DMS114 treated with DMSO at 0.1 percent for 48 hours (cell line): Measurements from ENCODE around the gene SPATA3.
"Not testable (repeated sequence)": the region's sequence is repeated elsewhere in the genome, so short reads cannot be mapped to it uniquely, and the experiment has no call there.

Experiments used
- DNase-seq: peaks from one replicate; lab custom pipeline; 2025; ENCODE audit not compliant: unreplicated experiment; lab: John Stamatoyannopoulos, UW

Gene SPATA3

GRCh38 chr2:231025059-231025458, 29.1 kb downstream of the SPATA3 start:
- not testable (repeated sequence) for DNase-seq

- no peak for DNase-seq
Observed at GRCh38 chr2:231028889-231029288, 33.0 kb downstream of the SPATA3 start.

- DNase-seq: no peak
Observed at GRCh38 chr2:231029563-231029962, 33.6 kb downstream of the SPATA3 start.

- no peak for DNase-seq
Observed at GRCh38 chr2:231030725-231031124, 34.8 kb downstream of the SPATA3 start.

DNA sequence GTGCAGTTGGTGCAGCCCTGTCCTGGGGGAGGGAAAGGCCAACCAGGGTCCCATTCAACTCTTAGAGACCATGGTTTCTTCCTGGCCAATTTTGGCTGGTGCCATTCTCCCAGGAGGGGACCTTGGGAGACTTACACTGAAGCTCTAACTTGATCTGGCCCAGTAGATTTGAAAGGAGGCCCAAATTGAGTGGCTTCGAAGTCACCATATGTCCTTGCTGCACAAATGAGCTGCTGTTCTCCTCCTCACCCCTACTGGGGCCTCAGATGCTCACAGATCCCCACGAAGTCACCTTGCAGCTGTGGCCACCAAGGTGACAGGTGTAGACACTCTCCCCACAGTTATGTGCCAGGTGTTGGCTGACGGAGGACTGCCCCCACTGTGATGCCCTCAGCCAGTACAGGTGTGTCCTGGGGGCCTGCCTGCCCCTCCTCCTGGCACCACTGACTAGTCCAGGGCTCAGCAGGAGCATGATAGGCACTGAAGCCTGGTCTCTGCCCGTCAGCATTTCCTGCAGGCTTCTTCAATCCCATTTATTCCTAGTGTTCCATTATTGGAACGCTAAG, 36.7 kb downstream of the SPATA3 start:
- no peak for DNase-seq

DNA sequence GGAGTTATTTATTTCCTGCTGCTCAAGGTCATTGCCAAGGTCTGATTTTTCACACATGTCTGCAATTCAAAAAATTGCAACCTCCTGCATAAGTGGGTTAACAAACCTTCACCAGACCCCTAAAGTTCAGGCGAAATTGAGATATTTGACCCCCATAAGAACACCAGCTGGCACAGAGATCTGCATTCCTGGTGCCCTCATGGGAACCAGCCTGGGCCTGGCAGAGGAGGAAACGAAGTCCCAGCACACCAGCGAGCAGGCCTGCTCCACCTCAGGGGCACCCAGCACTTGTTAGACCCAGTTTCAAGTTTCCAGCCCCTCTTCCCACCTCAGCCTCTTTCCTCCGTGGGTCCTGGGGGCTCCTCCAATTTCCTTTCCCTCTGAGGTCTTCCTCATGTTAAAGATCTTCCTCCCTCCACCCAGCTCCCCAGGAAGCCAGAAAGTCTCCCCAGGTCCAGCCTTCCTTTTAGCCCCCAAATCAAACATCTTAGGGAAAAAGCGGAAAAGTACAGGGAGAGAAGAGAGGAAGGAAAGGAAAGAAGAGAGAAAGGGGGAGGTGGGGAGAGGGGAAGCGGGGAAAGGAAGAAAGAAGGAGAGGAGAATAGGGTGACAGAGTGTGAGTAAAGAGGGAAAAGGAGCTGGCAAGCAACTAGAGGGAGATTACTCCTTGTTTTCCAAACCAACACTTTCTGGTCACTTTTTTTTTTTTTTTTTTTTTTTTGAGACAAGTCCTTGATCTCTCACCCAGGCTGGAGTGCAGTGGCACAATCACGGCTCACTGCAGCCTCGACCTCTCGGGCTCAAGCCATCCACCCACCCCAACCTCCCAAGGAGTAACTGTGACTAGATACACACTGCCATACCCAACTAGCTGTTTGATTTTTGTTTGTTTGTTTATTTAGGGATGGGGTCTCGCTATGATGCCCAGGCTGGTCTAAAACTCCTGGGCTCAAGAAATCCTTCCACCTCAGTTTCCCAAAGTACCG, 37.5 kb downstream of the SPATA3 start:
- no peak for DNase-seq

DNA sequence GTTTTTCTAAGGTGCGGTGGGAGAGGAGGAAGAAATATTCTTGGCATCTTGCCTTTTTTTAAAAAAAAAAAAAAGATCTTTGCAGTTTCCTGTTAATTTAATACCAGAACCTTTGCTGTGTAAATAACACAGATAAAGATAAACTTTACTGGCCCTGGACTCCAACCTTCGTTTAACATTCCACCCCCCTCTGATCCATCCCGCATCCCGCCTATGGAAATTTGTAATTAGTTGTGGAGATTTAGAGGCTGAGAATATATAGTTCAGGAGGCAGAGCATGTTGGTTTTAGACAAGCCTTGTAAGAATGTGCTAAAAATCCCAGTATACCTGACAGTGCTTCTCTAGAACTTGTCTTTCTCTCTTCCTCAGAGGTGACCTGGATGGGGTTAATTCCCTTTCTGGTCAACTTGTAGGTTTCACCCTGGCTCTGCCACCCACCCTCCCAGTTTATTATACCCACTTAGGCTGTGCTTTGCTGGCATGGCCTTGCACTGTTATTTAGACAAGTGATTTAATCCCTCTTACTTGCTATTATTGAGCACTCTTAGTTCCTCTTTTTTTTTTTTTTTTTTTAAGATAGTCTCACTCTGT, 38.5 kb downstream of the SPATA3 start:
- DNase-seq: no peak

DNA sequence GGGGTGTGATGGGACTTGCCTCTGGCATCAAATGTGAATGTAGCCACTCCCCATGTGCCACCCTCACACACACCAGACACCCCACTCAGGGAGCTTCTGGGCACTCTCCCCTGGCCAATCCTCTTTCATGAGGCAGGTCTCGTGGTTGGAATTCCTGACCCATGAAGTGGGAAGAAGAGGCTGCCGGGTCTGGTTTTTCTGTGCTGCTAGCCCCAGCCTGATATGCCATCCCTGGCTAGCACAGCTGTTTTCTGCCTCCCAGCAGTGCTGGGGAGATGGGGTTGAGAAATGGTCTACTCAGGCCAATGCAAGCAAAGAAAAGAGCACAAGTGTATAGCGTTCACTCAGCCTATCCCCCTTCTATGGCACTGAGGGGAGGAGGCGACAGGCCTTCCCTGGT, 40.2 kb downstream of the SPATA3 start:
- DNase-seq: no peak

- no peak for DNase-seq
Observed at GRCh38 chr2:231036578-231037106, 40.7 kb downstream of the SPATA3 start.

DNA sequence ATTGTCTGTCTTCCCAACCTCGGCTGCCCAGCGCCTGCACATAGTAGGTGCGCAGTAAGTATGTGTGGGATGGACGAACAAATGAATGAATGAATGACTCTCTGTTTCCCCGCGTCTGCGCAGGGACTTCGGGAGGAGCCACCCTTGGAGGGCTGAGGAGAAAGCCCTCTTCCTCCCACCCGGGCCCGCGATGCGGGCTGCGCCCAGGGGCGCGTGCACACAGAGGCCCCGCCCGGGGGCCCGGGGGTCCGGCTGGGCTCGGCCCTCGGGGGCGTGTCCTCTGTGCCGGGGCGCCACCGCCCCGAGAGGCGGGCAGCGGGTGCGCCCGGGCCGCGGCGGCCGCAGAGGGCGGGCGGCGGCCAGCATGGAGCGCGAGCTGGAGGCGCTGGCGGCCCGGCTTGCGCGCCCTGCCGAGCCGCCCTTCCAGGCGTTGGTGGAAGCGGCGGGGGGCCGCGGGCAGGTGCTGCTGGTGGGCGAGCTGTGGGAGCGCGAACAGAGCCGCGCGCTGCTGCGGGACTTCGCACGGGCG, 41.3 kb downstream of the SPATA3 start, which contains the start of gene C2orf72:
C2orf72 (plus strand) TSS at position 322 of the 529 bp plus-strand sequence; CDS start at position 365, 43 bp downstream.
- DNase-seq: no peak

DNA sequence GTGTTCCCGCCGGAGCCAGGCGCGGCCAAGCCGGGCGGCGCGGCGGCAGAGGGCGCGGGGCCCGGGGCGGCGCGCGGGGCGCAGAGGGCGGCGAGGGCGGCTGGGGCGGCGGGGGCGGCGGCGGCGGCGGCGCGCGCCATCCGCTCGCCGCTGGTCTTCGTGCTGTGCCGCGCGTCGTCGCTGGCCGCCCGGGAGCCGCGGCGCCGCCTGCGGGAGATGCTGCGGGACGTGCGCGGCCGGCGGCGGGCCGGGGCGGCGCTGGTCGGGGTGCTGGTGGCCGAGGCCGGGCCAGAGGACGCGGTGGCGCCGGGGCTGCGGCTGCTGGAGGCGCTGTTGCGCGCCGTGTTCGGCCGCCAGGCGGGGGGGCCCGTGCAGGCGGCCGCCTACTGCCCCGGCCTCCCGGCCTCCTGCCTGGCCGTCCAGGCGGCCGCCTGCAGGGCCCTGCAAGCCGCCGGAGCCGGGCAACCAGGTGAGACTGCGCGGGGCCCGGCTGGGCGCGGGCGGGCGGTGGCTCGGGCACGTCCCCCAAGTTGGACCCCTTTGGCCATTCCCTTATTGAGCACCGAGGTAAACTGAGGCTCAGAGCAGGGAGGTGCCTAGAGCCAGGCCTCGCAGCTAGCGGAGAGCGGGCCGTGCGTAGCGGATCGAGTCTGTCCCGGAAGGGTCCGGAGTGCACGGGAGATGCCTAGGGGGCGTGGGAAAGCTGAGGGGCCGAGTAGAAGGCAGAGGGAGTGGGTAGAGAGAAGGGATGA, 42.0 kb downstream of the SPATA3 start:
- DNase-seq: no peak

DNA sequence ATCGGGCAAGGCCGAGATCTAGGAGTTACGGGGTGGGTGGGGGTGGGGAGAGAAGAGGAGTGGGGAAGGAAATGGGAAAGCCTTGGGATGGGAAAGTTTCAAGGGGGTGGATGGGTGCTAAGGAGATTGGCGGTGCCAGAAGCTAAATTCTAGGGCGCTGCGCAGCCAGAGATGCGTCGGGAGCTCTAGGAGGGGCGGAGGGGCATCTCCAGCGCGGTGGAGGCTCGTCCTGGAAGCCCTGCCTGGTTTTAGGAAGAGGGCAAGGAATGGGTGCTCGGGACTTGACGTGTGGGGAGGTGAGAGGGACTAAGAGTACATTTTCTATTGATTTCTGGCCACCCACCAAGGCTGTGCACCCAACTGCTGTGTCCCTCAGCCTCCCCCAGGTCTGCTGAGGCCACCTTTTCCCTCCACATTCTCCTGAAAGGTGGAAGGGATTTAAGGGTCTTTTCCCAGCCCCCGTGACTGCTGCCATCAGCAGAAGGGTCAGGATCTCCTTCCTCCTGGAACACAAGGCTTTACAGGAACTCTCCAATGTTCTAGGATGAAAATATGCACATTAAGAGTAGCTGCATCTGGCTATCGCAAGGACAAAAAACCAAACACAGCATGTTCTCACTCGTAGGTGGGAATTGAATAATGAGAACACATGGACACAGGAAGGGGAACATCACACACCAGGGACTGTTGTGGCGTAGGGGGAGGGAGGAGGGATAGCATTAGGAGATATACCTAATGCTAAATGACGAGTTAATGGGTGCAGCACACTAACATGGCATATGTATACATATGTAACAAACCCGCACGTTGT, 42.8 kb downstream of the SPATA3 start:
- no peak for DNase-seq

- DNase-seq: no peak
Observed at GRCh38 chr2:231039294-231039664, 43.4 kb downstream of the SPATA3 start.

DNA sequence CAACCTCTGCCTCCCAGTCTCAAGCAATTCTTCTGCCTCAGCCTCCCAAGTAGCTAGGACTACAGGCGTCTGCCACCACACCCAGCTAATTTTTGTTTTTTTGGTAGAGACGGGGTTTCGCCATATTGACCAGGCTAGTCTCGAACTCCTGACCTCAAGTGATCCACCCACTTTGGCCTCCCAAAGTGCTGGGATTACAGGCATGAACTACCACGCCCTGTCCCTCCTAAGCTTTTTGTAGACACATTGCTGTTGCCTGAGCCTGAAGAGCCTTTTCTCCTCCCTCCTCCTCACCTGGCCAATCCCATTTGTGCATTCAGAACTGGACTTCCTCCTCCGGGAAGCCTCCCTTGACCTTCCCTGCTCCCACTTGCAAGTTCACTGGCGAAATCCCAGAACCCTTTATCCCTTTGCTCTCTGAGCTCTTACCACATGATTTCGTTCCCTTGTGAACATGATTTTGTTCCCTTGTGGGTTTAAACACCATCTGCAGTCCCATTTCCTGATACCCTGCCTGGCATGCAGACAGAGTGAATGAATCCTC, 44.0 kb downstream of the SPATA3 start:
- DNase-seq: no peak

GRCh38 chr2:231041061-231041689, 45.3 kb downstream of the SPATA3 start:
- DNase-seq: no peak

DNA sequence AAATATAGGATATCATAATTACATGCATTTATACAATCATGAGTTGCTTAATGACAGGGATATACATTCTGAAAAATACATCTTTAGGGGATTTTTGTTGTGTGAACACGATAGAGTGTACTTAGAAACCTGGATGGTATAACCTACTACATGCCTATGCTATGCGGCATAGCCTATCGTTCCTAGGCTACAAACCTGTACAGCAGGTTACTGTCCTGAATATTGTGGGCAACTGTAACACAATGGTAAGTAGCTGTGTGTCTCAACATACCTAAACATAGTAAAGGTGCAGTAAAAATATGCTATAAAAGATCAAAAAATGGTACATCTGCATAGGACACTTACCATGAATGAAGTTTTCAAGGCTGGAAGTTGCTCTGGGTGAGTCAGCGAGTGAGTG, 47.9 kb downstream of the SPATA3 start:
- DNase-seq: no peak

- no peak for DNase-seq
Observed at GRCh38 chr2:231046916-231047273, 51.0 kb downstream of the SPATA3 start.

GRCh38 chr2:231047274-231047922, 51.5 kb downstream of the SPATA3 start:
- no peak for DNase-seq
